GM04504 (cell line): Measurements from ENCODE around the gene SLC41A1.

Experiments
- DNase-seq: peaks from one replicate; pipeline ENCODE4 v3.0.0-alpha.2; 2012; ENCODE audit warnings: low read depth

The SLC41A1 gene

GRCh38 chr1:205787287-205787916 is 25.6 kb downstream of the SLC41A1 start:
- no peak for DNase-seq

GRCh38 chr1:205786601-205787000 is 26.4 kb downstream of the SLC41A1 start:
- DNase-seq = no peak

- DNase-seq = no peak
Observed at GRCh38 chr1:205785446-205785845, 27.6 kb downstream of the SLC41A1 start.

GRCh38 chr1:205783904-205784303 is 29.1 kb downstream of the SLC41A1 start:
- no peak for DNase-seq

GRCh38 chr1:205783433-205783795 is 29.6 kb downstream of the SLC41A1 start:
- no peak for DNase-seq

GRCh38 chr1:205782627-205783432 is 30.2 kb downstream of the SLC41A1 start:
- DNase-seq = no peak

- DNase-seq = no peak
Observed at GRCh38 chr1:205780335-205780734, 32.7 kb downstream of the SLC41A1 start.

- DNase-seq = no peak
Observed at GRCh38 chr1:205777994-205778393, 35.0 kb downstream of the SLC41A1 start.

GRCh38 chr1:205775717-205776056 is 37.3 kb downstream of the SLC41A1 start:
- no peak for DNase-seq

- DNase-seq = no peak
Observed at GRCh38 chr1:205775015-205775716, 37.8 kb downstream of the SLC41A1 start, which contains the start of gene RAB29. TSS of gene RAB29 (minus strand) at chr1:205775482. CDS start at chr1:205774956, 526 bp downstream.

GRCh38 chr1:205774198-205775014 is 38.6 kb downstream of the SLC41A1 start:
- no peak for DNase-seq

- no peak for DNase-seq
Observed at GRCh38 chr1:205772607-205773032, 40.4 kb downstream of the SLC41A1 start.

- no peak for DNase-seq
Observed at GRCh38 chr1:205770618-205771017, 42.4 kb downstream of the SLC41A1 start.

- DNase-seq = no peak
Observed at GRCh38 chr1:205769641-205770365, 43.2 kb downstream of the SLC41A1 start.

GRCh38 chr1:205767248-205767647 is 45.8 kb downstream of the SLC41A1 start:
- no peak for DNase-seq

GRCh38 chr1:205766570-205766969 is 46.4 kb downstream of the SLC41A1 start:
- DNase-seq = no peak

- no peak for DNase-seq
Observed at GRCh38 chr1:205766038-205766437, 47.0 kb downstream of the SLC41A1 start.

GRCh38 chr1:205764578-205764977 is 48.4 kb downstream of the SLC41A1 start:
- no peak for DNase-seq

- no peak for DNase-seq
Observed at GRCh38 chr1:205763980-205764379, 49.0 kb downstream of the SLC41A1 start.

- DNase-seq = no peak
Observed at GRCh38 chr1:205760606-205761005, 52.4 kb downstream of the SLC41A1 start.

- no peak for DNase-seq
Observed at GRCh38 chr1:205756552-205756951, 56.4 kb downstream of the SLC41A1 start.
